GM19023 (cell line): ENCODE results near the gene SPAG16.

Experiments used
- ATAC-seq: cut with Tn5 transposase; IDR thresholded peaks from one replicate; pipeline ENCODE4 v1.9.1; 2021; ENCODE audit warnings: mild to moderate bottlenecking, moderate library complexity; ENCODE audit not compliant: unreplicated experiment

SPAG16 gene

DNA sequence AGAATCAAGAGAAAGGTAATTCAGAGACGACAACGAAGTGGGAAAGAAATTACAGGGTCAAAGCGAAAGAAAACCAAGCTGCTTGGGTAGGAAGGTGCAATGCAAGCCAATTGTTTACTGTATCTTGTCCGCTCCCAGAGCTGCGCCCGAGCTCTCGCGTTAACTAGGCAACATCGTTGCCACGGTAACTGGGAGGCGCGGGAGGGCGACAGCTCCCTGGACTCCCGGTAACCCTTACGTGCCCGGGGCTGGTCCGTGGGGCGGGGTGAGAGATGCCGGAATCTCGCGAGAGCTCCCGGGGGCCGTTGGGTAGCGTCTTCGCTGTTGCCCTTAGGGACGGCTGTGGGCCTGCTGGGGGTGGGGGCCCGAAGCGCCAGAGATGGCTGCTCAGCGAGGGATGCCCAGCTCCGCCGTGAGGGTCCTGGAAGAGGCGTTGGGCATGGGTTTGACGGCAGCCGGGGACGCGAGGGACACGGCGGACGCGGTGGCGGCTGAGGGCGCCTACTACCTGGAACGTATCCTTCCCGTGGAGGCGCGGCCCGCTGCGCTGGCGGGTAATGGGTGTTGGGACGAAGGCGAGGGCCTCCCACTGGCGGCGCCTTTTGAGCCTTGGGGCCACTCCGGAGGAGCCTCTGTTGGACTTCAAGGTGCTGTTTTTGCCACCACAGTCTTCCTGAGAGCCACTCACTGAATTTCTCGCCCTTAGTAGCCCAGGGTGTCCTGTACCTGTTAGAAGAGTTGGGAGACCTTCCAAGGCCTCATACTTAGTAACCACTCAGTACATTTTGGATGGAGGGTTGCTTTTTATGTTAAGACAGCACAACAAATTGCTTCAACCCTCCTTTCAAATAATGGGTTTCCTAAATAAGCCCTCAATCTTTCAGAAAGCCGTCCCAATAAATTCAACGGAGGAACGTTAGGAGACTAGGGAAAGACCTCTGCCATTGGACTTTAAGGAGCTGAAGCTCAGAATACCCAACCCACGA lies at the start of gene SPAG16:
TSS of gene SPAG16 (plus strand) at position 360 of the 986 bp plus-strand sequence.
- ATAC-seq, result peak; percentile 99

DNA sequence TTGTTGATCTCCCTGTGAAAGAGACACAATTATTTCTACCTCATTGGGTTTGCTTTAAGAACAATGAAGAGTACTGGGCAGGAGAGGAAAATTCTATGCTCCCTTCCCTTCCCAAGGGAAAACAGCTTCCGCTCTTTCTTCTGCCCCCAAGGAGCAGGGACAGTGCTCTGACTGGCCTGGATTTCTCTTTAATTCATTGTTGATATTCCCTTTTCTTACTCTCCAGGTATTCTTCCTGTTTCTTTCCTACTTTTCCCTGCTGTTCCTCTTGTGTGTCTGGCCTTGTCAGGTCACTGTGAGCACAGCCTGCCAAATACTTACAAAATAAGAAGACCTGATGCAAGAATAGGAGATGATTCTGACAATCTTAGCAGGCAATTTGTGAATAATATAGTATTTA lies 49.6 kb upstream of the SPAG16 start:
- no peak for ATAC-seq

DNA sequence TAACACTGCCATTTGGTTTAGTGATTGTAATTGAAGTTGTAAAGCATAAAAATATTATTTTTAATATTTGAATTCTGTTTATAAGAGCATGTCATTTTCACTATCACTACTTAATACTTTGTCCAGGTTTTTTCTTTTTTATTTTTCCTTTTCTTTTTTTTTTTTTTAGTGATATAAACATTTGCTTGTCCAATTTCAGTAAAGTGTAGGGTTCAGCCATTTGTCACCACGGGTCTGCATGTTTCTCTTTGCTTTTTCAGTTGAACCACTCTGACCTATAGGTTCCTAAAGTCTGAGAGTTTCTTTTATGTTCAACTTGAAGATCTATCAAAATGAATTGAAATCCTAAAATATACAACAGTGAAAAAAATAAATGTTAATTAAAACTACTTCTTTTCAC lies 48.5 kb upstream of the SPAG16 start:
- ATAC-seq, result no peak

DNA sequence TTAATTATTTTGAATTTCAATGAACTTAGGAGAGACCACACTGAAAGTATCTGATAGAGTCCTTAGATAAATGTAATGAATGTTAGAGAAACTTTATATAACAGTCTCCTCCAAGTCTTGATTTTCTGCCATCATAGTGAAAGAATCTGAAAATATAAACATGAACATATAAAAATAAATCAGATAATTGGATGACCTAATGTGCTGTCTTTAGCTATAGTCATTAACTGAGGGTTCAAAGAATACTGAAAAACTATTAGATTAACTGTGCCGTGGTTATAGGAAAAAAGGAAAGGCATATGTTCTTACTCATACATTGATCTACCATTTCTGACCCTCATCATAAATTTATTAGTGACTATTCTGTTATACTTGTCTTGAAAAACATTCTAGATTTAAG lies 47.0 kb upstream of the SPAG16 start:
- ATAC-seq, result no peak

DNA sequence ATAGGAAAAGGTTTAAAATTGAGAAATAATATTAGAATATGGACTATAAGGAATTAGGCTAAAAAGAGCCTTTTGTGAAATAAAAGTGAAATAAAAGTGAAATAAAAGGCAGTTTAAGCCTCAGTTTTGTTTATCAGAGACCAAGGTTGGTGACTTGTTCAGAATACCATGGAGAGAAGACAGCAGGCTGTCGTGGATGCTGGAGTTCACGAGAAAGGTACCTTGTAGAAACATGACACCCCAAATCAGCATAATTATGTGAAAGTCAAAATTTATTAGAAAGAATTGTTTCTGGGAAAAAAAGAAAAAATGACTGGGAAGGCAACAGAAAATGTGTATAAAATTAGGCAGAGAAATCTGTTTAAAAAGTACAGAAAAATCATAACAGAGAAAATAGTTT lies 46.5 kb upstream of the SPAG16 start:
- no peak for ATAC-seq

DNA sequence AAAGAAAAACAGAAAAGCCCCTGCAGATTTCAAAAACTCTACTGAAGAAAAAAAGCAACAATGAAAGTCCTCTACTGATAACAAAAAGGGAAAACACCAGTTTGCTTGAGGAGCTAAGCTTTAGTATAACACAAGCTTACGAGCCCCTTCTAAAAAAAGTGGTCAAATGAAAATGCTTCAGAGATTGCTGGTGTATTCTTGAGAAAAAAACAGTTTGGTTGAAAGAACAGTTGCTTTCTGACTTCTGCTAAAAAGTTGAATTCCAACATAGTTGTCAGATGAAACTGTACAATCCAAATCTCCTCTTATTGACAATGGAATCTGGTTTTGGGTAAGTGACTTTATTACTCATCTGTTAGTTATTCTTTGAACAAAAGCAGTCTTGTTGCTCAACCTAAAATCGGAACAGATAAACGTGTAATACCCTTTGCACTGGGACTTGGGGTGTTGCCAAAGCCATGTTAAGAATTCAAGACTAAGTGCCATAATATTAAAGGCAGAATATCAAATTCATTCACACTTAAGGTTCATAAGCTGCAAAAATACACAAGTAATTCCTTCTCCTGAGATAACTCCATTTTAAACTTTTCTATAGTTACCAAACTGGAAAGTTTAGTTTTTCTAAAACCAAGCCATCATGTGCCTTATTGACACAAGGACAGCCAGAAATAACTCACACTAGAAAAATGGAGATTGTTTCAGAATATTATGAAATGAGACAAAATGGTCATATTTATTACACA lies 45.3 kb upstream of the SPAG16 start:
- ATAC-seq, result peak; percentile 44

DNA sequence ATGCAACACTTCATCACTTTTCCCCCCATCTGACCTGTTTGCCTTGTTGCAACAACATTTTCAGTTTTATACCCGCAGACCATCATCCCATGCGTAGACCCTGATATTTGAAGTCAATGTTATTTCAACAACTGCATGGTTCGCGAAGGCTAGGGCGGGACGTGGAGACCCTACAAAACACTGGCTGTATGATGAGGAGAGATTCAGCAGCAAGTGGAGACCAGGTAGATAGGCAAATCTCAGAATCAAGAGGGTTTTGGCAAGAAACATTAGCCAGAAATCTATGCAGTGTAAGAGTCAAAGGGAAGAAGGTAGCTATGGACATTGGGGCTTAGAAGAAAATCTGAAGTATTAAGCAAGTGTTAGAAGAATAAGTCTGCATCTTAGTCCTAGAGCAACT lies 42.4 kb upstream of the SPAG16 start:
- ATAC-seq, result no peak

DNA sequence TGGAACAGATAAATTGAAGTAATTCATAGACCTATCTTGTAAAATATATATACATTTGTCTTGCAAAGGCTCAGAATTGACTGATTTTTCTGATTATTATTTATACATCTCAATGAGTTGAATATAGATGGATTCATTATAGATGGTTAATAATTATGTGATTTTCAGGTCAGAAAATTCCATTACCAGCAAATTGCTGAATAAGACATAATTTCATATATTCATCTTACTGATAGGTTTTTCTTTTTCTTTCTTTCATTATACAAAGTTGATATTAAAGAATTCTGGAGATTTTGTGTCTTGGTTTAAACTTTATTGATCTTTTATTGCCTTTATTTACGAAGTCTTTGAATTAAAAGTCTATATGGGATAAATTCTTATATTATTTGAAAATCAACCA lies 41.6 kb upstream of the SPAG16 start:
- ATAC-seq, result no peak

DNA sequence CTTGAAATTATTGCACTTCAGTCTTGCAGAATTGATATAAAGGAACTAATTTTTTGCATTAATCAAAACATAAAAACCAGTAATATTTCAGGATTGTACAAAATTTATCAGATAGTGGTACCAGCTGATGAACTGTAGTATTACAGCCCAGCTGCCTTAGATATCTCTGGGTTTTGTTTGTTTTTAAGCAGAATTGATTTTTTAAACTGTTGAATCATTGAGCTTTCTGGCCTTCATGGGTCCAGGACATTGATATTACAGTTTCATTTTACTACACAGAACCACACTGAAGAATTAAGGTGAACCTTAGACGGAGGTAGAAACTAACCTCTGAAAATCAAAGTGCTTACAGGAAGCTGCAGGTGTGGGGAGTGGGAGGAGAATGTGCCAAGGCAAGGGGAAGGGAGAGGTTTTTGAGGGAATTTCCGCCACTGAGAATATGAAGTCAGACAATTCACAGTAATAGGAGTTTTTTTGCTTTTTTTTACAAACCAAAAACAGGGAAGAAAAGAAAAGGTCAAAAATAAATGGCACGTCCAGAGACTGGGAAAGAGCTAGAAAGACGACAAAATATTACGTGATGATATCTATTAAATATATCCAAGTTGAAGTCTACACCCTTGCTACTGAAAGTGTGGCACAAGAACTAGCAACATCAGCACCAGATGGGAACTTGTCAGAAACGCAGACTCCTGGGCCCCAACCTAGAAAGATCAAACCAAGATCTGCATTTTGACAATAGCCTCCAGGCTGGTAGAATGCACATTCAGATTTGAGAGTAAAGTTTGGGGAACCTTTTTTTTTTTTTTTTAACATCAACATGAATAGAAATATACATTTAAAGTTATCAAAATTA lies 40.8 kb upstream of the SPAG16 start:
- peak; percentile 39 for ATAC-seq

DNA sequence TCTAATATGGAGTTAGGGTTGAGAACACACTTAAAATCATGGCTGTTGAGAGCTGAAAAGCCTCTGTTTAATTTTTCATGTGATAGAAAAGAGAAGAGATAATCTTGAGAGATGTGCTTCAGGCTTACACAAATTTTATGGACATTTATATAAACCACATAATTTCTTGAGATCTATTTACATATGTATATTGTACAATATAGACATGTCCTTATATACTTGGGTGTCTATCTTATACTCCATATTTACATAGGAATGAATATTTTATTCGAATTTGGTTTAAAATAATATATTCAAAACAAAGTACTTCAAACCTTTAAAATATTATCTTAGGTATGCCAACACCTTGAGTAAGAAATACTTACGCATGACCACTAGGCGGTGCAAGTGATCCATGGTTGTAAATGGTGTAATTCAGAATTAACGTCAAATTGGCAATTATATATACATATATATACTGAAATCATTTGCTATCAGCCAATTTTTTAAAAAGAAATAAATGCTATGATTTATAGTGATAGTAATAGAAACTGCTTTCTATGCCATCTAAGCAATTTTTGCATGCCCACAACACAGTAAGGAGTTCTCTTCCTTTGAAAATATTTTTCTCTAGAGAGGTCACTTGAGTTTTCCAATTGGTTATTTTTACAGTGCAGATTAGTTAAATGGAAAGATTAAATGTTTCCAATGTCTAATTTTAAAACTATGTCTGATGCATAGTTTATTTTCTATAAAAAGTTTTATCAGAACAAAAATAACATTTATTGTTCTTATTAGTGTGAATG lies 37.6 kb upstream of the SPAG16 start:
- ATAC-seq, result no peak

DNA sequence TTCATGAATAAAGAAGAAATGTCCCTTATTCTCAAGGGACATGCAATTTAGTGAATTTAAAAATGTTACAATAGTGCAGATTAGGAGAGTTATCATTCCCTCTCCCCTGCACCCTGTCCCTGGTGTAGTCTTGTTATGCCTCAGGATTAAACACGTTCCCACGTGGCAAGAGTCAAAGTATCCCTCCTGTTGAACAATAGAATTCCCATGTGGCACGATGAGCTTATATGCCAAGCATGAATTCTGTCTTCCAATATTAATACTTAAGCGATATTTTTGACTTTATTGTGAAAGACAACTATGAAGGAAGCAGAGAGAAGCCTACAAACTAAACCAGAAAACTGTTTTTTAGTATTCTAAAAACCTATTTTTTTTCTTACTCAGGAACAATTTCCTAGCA lies 36.7 kb upstream of the SPAG16 start:
- no peak for ATAC-seq

DNA sequence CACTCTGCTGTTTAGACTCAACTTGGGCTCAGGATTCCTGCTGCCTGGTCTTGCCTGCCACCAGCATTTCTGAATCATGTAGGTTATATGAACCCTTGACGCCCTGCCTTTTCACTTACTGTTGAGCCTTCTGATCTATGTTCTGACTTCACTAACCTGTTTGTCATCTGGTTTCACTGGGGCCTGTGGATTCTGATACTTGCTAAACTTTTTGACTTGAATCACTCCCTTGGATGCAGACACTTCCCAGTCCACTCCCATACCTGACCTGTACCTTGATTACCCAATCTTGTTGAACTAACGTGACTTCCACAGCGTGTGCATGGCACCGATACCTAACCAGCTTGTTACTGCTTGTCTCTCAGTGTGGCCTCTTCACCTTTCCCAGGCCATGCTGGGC lies 35.6 kb upstream of the SPAG16 start:
- no peak for ATAC-seq

DNA sequence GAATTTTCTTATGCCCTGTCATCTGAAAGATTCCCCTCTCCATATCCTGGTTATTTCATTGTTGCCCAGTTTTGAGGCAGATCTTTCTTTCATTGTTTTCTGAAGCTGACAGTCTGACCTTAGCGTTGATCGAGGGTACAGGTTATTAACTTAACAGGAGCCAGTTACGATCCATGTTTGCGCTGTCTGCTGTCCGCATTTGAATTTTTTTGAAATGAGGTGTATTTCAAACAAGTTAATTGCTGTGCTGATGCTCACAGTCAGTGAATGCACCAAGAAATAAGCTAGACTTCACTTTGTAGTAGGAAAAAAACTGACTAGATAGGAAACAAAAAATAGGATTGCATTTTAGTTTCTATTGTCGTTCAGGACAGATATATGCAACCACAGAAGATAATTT lies 34.8 kb upstream of the SPAG16 start:
- no peak for ATAC-seq

DNA sequence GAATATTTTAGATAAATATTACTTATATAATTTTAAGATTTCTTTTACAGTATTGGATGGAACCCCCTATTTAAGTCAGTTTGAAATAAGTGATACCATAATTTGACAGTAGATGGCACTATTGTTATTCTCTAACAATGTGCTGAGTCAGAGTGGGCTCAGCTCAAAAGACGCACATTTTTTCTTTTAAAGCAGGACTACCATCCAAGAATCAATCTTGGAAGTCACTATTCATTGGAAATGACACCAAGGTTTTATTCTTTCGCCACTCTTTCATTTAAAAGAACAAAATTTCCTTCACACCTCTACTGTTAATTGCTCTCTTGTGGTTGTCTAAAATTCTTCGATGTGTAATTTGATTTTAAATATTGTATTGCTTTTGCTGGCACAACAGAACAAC lies 32.6 kb upstream of the SPAG16 start:
- ATAC-seq, result no peak

DNA sequence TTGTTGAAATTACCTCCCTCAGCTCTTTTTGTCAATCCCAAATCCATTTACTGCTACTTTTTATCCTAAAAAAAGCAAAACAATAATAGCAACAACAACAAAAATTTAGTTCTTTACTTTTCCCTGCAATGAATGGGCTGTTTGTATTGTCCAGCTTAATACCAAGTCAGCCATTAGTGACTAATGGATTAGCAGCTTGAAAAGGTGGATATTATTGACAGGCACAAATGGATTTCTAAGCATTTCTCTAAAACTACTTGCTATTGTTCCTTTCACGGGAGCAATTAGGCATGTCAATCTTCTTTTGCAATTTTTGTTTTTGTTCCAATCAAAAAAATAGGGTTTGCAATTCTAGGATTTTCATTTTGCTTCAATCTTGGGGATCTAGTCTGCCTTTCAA lies 32.1 kb upstream of the SPAG16 start:
- ATAC-seq, result no peak

DNA sequence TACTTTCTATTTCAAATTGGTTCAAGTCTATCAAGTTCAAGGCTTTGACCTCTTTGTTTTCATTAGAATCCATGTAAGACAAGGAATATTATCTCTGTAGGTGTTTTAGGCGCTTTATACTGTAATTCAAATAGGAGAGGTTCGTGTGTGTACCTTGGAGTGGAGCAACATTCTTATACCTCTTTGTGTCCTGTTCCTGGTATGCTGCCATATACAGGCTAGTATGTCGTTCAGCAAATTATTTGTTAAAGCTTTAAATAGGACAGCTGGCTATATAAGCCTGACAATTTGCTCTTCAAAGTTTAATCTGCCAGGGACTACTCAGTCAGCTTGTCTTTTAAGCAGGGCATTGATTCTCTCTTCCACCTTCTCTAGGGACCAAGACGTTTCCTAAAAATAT lies 31.1 kb upstream of the SPAG16 start:
- no peak for ATAC-seq

DNA sequence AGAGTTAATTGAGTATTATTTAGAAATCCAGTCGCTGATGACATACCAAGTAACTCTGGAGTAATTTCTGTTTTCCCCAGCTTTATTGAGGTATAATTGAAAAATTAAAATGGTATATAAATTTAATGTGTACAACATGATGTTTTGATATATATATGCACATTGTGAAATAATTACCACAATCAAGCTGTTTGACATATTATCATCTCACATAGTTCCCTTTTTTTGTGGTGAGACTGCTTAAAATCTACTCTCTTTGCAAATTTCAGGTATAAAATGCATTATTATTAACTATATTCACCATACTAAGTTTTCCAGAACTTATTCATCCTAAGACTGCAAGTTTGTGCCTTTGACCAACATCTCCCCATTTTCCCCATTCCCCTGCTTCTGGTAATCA lies 25.0 kb upstream of the SPAG16 start:
- no peak for ATAC-seq

DNA sequence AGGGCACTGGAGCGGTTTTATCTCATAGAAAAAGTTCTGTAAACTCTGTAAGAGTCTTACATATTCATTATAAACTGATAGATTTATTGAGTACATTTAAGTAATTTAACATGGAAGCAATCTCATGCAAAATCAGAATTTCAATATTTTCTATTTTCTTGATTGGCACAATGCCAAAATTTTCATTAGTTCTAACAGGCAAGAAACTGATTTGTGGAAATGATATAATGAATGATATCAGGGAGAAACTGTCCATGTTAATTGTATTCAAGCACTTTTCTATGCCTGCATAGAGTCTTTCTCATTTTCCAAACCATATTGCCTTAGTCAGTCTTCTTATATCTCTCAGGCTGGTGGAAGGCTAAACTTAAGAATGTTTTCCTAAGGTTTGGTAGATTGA lies 23.0 kb upstream of the SPAG16 start:
- ATAC-seq, result no peak

DNA sequence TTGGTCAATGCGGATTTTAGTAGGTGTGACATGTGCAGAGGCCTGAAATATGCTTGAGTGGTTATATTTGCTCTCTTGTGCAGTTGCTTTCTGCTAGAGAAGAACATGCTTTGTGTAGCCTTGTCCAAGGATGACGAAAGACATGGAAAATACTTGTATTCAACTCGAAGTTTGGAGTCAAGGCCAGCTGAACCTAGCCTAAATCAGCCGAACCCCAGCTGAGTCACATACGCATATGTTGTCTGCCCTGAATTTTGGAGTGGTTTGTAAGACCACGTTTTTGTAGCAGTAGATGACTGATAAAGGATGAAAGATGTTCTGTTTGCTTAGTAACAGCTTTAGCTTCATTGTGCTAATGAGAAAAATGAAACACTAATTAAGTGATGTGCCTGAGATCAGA lies 22.5 kb upstream of the SPAG16 start:
- no peak for ATAC-seq

DNA sequence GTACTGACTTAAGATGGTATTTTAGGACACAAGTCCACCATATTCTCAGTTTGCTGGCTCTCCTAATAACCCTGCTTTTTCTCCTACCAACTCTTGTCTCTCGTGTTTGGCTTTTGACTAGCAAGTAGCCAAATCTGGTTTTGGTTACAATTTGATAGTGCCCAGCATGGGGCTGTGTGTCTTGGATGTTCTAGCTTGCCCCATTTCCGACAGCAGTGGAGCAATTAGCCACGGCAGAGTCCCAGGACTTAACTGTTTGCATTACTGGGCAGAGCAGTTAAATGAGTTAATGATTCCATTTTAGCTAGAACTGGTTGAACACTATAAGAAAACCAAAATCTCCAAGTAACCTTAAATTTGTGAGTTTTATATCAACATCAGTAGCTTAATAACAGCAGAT lies 18.6 kb upstream of the SPAG16 start:
- no peak for ATAC-seq
